ENCODE data around the gene WNK2.

DNA sequence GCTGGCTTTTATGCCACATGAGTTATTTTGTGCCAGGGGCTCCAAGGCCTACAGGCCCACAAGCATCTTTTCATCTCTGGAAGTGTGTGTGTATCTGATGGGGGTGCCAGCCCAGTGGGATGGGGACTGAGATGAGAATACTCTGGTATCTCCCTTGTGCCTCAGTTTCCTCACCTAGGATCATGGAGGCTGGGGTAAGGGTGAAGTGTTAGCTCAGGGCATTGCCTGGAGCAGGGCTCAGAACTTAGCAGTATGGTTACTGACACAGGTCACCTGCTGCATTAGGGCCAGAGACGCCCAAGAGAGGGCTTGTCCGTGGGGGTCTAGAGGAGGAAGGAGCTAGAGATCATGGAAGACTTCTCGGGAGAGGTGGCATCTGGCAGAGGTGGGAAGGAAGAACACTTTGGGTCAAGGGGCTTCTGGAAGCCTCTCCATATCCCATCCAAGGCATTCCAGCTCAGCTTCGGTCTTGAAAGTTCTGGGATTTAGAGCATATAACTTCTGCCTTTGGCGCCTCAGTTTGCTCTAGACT, 742 bp upstream of the WNK2 start:
- TF ChIP-seq ZNF121 (tag by site-specific recombination; IDR thresholded peaks at IDR 0.05) = no peak
- TF ChIP-seq CTCF (tag by site-specific recombination; IDR thresholded peaks at IDR 0.05) = no peak

All from HEK293 (cell line).